Measurements from ENCODE around the gene ADARB2.

The ADARB2 gene

GRCh38 chr10:1132584-1132983 lies 604.7 kb downstream of the ADARB2 start:
- DNase-seq: no peak

GRCh38 chr10:1130995-1131790 lies 606.1 kb downstream of the ADARB2 start:
- DNase-seq: no peak

GRCh38 chr10:1130226-1130625 lies 607.1 kb downstream of the ADARB2 start:
- no peak for DNase-seq

- DNase-seq: no peak
Observed at GRCh38 chr10:1128649-1129048, 608.7 kb downstream of the ADARB2 start.

GRCh38 chr10:1128115-1128514 lies 609.2 kb downstream of the ADARB2 start:
- no peak for DNase-seq

- DNase-seq: no peak
Observed at GRCh38 chr10:1127629-1128028, 609.7 kb downstream of the ADARB2 start.

All from AML-193 (cell line).